Measurements from ENCODE around the gene PLP2. TPM values are rescaled to one million over a fixed set of nuclear protein-coding genes. Genes with fewer than 3 reads are reported as not detected.
"Not testable (repeated sequence)": the region's sequence is repeated elsewhere in the genome, so short reads cannot be mapped to it uniquely, and the experiment has no call there.

PLP2 gene, protein sequence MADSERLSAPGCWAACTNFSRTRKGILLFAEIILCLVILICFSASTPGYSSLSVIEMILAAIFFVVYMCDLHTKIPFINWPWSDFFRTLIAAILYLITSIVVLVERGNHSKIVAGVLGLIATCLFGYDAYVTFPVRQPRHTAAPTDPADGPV
- total RNA-seq: 67.0 TPM
- long read RNA-seq, transcript PLP2-202 (5 exons, 1,079 nt): major isoform, 25 of 35 reads
- long read RNA-seq, partial matches to known transcripts: 10 of 35 reads
- long read RNA-seq, other reads (novel, unspliced or antisense): 0 of 35 reads

DNA sequence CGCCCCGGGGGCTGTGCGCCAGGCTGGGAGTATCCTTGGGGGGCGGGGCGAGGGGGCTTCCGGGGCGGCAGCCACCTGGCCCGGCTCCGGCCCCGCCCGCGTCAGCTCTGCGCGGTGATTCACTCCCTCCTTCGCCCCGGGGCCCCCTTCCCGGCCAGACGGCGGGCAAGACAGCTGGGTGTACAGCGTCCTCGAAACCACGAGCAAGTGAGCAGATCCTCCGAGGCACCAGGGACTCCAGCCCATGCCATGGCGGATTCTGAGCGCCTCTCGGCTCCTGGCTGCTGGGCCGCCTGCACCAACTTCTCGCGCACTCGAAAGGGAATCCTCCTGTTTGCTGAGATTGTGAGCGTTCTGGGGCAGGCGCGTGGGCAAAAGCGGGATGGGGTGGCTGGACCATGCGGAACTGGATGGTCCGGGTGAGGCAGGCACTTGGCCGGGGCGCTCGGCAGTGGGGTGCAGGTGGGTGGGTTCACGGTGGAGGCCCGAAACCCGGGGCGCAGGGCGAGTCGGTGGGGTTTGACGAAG, at the start of gene PLP2:
Gene PLP2, plus strand, starts transcription at position 147 of the 528 bp plus-strand sequence. Its CDS starts 103 bp downstream, at position 250.
- DNase-seq (ENCODE audit: missing footprints) (peak; percentile 68), ATAC-seq (peak; percentile 18)
- intact Hi-C loops (cut with DNase I): no loop called here

DNA sequence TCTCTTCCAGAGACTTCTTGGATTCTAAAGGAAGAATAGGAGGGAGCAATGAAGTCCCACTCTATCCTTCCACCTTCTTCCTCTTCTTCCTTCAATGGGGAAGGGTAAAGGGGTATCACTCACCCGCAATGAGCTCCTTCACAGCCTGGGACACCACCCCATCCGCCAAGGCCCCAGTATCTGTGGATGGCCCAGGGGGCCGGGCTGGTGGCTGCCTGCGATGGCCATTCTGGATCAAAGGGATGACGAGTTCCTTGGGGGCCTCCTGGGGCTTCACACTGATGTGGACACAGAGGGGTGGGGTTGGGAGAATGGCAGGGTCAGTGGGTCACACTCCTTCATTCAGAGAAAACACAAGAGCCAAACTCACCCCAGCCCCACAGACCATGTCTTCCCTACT, 49.2 kb upstream of the PLP2 start:
- intact Hi-C loops (cut with DNase I): loop anchor here (2.0 kb wide), 1 partner anchor 32 kb away; no protein-coding TSS in a partner anchor
- DNase-seq (ENCODE audit: missing footprints) (no peak), ATAC-seq (no peak)

DNA sequence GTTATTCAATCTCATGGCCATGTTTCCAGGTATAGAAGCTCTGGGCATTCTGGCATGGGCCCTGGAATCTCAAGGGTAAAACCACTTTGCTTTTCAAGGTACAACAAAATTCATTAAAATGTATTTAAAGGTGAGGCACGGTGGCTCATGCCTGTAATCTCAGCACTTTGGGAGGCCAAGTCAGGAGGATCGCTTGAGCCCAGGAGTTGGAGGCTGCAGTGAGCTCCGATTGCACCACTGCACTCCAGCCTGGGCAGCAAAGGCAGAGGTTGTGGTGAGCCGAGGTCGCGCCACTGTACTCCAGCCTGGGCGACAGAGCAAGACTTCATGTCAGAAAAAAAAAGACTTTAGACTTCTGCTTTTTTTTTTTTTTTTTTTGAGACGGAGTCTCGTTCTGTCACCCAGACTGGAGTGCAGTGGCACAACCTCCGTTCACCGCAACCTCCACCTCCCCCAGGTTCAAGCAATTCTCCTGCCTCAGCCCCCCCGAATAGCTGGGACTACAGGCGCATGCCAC, 43.9 kb upstream of the PLP2 start:
- intact Hi-C loops (cut with DNase I); DNase-seq (ENCODE audit: missing footprints); ATAC-seq: not testable (repeated sequence)

DNA sequence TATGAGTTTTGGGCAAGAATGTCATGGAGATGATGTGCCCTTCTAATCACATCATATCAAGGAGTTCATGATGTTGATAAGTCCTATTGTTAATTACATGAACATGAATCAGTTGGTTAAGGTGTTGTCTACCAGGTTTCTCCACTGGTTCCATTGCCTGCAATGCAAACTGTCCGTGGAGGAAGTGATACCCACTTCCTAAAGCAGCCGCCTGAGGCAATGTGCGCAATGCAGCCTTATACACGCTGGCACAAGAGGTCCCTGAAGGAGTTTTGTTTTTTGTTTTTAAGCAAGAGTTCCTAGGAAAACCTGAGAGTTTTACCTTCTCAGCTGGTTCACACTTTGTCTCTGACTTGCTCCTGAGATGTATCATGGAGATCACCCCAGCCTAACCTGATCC, 42.3 kb upstream of the PLP2 start:
- ATAC-seq: no peak
- intact Hi-C loops (cut with DNase I): no loop called here

DNA sequence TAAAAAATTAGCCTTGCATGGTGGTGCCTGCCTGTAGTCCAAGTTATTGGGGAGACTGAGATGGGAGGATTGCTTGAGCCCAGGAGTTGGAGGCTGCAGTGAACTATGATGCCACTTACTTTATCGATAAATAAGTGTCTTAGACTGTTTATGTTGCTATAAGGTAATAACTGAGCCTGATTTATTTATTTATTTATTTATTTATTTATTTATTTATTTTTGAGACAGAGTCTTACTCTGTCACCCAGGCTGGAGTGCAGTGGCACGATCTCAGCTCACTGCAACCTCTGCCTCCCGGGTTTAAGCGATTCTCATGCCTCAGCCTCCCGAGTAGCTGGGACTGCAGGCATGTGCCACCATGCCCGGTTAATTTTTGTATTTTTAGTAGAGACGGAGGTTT, 39.4 kb upstream of the PLP2 start:
- DNase-seq (ENCODE audit: missing footprints); intact Hi-C loops (cut with DNase I); ATAC-seq: not testable (repeated sequence)

More for the DNA sequence above, 42.3 kb upstream of the PLP2 start:
- DNase-seq (ENCODE audit: missing footprints): no peak

DNA sequence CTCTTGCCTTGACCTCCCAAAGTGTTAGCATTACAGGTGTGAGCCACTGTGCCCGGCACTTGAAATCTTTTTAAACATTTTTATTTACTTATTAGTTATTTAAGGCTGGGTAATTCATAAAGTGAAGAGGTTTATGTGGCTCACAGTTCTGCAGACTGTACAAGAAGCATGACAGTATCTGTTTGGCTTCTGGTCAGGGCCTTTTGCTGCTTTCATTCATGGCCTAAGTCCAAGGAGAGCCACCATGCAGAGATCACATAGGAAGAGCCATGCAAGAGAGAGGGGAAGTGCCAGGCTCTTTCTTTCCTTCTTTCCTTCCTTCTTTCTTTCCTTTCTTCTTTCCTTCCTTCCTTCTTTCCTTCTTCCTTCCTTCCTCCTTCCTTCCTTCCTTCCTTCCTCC, 37.9 kb upstream of the PLP2 start:
- ATAC-seq (no peak), DNase-seq (ENCODE audit: missing footprints) (no peak)
- intact Hi-C loops (cut with DNase I): no loop called here

DNA sequence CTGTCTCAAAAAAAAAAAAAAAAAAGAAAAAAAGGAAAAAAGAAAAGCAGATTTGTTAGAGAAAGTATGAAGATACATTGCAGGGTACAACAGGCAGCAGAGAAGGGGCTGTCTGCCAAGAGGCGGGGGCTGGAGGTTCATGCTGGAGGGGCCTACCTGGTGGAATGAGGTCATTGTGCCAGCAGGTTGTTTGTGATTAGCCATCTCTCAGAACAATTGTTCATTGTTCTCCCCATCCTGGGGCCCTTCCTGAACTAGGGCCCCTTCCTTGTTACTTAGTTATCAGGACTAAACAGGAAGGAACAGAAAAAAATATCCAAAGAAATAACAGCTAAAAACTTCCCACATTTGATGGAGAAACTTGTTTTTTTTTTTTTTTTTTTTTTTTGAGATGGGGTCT, 34.2 kb upstream of the PLP2 start:
- DNase-seq (ENCODE audit: missing footprints) (no peak), ATAC-seq (no peak)
- intact Hi-C loops (cut with DNase I): no loop called here

DNA sequence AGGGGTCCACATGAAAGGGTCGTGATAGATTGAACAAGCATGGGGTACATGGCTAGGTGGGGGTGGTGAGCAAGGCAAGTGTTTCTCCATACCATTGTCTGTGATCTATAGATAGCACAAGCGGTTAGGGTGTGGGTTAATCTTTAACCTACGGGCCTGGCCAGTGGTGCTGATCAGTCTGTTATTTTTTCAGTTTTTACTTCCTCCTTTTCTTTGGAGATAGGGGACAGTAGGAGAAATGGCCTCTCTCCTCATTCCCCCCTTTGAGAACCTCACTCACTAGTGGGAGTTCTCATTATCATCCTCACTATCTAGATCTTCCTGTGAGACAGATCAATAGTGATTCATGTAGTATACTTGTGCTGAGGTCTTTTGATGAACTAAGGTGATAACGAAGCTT, 32.0 kb upstream of the PLP2 start:
- DNase-seq (ENCODE audit: missing footprints) (no peak), ATAC-seq (no peak)
- intact Hi-C loops (cut with DNase I): no loop called here

DNA sequence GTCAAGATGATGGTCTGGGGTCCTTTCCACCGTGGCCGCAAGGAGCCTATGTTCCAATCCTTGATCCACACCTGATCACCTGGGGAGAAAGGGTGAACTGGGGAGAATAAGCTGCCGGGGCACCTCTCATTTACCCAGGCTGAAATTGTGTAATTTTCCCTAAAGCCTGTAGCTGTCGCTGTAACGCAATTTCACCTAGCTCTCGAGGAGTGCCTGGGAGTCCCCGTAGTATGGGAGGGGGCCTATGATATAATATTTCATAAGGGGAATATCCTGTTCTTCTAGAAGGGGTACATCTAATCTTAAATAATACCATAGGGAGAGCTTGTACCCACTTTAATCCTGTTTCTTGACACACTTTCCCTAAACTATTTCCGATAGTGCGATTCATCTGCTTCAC, 29.4 kb upstream of the PLP2 start:
- DNase-seq (ENCODE audit: missing footprints); ATAC-seq; intact Hi-C loops (cut with DNase I): not testable (repeated sequence)

DNA sequence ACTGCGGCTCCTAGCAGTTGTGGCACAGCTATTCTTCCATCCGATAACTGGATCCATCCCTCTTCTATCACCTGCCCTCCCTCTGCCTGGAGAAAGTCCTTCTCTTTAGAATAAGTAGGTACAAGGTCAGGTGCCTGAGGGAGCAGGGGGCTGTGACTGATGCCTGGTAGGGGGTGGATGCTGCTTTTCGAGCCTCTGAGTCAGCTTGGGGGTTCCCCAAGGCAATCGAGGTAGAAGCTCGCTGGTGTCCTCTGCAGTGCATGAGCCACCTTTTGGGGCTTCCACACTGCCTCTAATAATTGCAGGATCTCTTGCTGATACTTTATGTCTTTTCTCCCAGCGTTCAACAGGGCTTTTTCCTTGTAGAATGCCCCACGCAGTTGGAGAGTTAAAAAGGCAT, 28.5 kb upstream of the PLP2 start:
- intact Hi-C loops (cut with DNase I): not testable (repeated sequence)

DNA sequence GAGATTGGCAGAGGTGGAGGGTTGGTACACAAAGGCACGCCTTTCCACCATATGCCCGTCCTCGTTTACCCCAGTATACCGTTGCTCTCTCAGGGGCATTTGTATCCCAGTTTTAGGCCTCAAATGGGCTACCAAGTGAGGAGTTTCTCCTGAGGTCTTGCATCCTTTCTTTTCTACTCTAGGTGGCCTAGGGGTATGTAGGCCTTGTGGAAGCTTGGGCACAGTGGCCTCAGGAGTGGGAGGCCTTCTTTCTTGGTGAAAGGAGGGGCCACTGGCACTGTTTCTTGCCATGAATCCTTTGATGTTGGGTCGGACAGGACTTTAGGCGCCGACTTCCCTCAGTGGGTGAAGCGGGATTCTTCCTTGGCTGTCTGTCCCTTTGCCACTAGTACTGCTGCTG, 24.4 kb upstream of the PLP2 start:
- no peak for ATAC-seq
- intact Hi-C loops (cut with DNase I): no loop called here
- no peak for DNase-seq (ENCODE audit: missing footprints)

More for the DNA sequence above, 28.5 kb upstream of the PLP2 start:
- ATAC-seq; DNase-seq (ENCODE audit: missing footprints): not testable (repeated sequence)

DNA sequence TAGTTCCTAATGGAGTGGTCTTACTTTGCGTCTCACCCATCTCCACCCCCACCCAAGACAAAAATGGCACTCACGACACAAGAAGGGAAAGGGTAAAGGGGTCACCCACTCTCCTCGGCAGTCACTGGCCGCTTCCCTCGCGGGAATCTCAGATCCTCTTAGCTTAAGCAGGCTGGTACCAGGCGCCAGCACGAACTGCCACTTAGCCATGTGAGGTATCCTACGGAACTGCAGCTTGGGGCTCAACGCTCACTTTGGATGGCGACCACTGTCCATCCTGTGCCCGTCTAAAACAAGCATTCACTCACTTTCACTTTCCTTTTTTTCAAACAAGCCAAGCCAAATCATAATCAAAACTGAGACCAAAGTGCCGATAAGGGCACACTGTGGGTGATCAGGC, 23.8 kb upstream of the PLP2 start:
- DNase-seq (ENCODE audit: missing footprints) (no peak), ATAC-seq (no peak)
- intact Hi-C loops (cut with DNase I): no loop called here

DNA sequence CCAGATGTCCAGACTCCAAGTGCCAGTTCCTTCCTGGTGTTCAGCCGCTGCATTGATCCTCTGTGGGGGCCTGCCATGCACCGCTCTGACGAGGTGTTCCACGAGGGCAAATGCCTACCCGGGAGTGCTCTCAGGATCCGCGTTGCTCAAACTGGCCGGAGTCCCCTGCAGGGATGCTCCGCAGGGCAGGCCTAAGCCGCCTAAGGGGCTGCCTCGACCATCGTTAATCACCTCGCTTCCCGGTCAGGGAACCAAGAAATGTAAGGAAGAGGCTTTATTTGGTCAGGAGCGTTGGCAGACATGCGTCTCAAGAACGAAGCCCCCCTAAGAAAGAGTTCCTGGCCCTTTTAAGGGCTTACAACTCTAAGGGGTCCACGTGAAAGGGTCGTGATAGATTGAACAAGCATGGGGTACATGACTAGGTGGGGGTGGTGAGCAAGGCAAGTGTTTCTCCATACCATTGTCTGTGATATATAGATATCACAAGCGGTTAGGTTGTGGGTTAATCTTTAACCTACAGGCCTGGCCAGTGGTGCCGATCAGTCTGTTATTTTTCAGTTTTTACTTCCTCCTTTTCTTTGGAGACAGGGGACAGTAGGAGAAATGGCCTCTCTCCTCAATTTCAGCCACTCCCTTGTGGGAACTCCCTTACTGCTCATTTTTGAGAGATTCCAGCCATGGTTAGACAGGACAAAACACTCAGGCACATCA, 23.2 kb upstream of the PLP2 start:
- ATAC-seq; DNase-seq (ENCODE audit: missing footprints): not testable (repeated sequence)

DNA sequence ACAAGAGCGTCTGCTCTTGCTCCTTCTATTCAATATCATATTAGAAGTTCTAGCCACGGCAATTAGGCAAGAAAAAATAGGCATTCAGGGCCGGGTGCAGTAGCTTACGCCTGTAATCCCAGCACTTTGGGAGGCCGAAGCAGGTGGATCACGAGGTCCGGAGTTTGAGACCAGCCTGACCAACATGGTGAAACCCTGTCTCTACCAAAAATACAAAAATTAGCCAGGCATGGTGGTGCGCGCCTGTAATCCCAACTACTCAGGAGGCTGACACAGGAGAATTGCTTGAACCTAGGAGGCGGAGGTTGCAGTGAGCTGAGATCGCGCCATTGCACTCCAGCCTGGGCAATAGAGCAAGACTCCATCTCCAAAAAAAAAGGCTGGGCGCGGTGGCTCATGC, 22.4 kb upstream of the PLP2 start:
- intact Hi-C loops (cut with DNase I); DNase-seq (ENCODE audit: missing footprints); ATAC-seq: not testable (repeated sequence)

More for the DNA sequence above, 23.2 kb upstream of the PLP2 start:
- intact Hi-C loops (cut with DNase I): not testable (repeated sequence)

DNA sequence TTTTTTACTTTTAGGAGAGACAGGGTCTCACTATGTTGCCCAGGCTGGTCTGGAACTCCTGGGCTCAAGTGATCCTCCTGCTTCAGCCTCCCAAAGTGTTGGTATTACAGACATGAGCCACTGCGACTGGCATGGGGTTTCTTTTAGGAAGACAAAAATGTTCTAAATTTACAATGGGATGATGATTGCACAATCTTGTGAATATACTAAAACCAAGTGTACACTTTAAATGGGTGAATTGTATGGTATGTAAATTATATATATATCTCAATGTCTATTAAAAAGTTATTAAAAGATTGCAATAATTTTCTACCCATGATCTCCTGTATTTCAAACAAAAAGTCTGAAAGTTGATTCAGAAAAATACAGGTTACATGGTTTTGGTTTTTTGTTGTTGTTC, 18.2 kb upstream of the PLP2 start:
- intact Hi-C loops (cut with DNase I): no loop called here
- DNase-seq (ENCODE audit: missing footprints) (no peak), ATAC-seq (no peak)

DNA sequence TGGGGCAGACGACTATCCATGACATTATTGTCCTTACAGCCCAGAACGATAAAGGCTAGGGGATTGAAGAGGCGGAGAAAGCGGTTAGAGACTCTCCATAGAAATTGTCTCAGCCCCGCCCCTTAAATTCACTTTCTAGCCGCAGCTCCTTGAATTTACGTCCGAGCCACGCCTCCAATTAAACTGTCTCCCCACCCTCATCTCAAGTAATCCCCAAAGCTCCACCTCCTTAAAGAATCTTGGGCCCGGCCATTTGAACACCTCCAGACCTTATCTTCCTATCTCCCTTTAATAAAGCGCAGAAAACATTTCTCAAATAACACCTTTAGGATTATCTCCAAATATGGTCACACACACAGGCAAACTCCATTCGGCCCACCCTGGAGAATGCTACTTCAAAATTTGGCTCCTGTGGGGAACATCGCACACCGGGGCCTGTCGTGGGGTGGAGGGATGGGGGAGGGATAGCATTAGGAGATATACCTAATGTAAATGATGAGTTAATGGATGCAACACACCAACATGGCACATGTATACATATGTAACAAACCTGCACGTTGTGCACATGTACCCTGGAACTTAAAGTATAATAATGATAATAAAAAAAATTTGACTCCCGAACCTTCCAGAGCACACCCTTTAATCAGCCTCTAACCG, 16.3 kb upstream of the PLP2 start:
- intact Hi-C loops (cut with DNase I): loop anchor here (2.0 kb wide), 1 partner anchor 33 kb away; the partner anchor contains the start of gene GPKOW
- no peak for DNase-seq (ENCODE audit: missing footprints)
- ATAC-seq: peak; percentile 5

DNA sequence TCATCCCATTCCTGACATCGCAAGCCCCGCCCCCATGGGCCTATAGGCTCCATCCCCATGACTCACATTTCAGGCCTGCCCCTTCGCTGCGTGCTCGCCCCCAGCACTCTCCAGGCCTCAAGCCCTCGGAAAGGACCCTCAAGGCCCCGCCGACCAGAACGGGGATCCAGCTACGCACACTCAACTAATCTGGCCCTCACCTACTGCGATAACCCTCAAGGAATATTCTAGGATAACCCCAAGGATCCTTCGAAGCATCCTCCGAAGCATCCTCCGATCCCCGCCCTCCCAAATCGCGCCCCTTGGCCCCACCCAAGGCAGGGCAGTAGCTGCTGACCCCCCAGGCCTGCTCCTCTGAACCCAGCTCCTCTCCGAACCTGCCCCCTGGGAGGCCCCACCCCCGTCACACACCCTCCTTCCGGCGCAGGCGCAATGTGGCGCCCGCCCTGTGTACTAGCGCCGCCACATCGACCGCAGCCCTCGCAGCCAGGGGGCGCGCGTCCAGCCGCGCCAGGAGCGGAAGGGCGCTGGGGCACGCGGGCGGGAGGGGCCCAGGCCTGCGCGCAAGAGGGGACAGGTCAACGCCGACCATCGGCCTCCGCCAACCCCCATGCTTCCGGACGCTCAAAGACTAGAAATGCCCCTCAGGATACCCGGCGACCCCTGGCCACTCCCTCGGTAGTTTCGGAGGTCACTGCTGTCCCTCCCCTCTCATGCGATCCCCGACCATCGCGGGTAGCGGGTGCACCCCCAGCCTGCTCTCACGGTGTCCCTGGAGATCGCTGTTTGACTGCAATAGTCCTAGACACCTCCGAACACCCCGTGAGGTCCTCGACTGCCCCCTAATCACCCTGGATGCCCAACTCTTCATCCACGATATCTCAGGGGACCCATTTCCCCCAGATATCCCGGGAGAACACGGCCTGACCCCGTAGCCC, 15.5 kb upstream of the PLP2 start:
- DNase-seq (ENCODE audit: missing footprints): peak; percentile 95
- intact Hi-C loops (cut with DNase I): loop anchor here (2.0 kb wide), 1 partner anchor 33 kb away; the partner anchor contains the start of gene GPKOW
- ATAC-seq: peak; percentile 96

DNA sequence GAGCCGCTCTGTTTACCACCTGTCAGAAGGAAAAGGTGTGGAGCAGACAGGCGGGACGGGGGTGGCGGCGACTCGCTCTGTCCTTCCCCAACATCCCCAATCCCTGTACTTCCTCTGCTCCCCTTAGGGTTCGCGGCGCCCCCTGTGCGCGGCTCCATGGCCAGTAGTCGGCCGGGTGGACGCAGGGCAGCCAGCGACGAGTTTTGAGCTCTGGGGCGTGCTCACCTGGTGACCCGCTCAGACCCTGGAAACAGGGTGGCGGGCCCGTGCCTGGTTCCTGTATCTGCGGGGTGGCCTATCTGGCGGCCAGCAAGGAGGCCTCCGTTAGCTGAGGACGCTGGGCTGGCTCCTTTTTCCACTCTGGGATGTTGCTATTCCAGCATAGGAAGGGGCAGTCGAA, 14.5 kb upstream of the PLP2 start:
- DNase-seq (ENCODE audit: missing footprints) (no peak), ATAC-seq (no peak)
- intact Hi-C loops (cut with DNase I): no loop called here
